GM12801 (cell line): Measurements from ENCODE around the gene COL23A1.

Source experiments
- TF ChIP-seq, protein P1 (sequence below): IDR thresholded peaks from one replicate; pipeline ENCODE4 v1.5.1; 2011; ENCODE audit warnings: control low read depth; ENCODE audit not compliant: insufficient read length; ENCODE audit errors: extremely low read depth

The COL23A1 gene

DNA sequence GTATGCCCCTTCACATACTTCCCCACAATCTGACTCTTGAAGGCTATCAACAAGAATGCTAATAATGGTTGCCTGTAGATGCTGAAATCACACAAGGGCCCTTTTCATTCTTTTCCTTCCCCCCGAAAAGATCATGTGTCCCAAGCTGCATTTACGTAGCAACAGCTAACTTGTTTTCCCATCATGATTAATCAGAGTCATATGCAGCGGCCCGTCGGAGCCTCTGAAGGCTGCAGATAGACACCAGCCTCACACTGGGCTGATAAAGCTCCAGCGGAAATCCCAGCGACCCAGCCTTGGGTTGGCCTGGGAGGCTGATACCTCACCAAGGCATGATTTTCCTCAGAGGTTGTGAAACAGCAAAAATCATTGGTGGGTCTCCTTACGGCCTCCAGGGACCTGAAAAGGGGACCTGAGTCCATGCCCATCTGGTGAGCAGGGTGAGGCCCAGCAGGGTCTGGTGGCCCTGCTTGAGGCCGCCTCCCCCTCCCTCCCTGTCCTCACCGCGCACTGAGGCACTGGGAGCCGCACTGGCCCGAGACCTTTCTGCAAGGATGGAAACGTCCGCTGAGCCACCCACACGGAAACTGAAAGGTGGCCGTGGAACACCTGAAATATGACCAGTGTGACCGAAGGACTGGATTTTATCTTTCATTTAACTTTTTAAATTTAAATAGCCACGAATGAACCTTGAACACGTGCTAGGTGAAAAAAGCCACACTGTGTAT, 243.4 kb downstream of the COL23A1 start:
- TF ChIP-seq, protein P1, sequence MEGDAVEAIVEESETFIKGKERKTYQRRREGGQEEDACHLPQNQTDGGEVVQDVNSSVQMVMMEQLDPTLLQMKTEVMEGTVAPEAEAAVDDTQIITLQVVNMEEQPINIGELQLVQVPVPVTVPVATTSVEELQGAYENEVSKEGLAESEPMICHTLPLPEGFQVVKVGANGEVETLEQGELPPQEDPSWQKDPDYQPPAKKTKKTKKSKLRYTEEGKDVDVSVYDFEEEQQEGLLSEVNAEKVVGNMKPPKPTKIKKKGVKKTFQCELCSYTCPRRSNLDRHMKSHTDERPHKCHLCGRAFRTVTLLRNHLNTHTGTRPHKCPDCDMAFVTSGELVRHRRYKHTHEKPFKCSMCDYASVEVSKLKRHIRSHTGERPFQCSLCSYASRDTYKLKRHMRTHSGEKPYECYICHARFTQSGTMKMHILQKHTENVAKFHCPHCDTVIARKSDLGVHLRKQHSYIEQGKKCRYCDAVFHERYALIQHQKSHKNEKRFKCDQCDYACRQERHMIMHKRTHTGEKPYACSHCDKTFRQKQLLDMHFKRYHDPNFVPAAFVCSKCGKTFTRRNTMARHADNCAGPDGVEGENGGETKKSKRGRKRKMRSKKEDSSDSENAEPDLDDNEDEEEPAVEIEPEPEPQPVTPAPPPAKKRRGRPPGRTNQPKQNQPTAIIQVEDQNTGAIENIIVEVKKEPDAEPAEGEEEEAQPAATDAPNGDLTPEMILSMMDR: no peak

- TF ChIP-seq, protein P1: no peak
These were observed 246.9 kb downstream of the COL23A1 start for GRCh38 chr5:178343306-178343705.

- TF ChIP-seq, protein P1: no peak
These were observed 248.4 kb downstream of the COL23A1 start for GRCh38 chr5:178341851-178342140.

DNA sequence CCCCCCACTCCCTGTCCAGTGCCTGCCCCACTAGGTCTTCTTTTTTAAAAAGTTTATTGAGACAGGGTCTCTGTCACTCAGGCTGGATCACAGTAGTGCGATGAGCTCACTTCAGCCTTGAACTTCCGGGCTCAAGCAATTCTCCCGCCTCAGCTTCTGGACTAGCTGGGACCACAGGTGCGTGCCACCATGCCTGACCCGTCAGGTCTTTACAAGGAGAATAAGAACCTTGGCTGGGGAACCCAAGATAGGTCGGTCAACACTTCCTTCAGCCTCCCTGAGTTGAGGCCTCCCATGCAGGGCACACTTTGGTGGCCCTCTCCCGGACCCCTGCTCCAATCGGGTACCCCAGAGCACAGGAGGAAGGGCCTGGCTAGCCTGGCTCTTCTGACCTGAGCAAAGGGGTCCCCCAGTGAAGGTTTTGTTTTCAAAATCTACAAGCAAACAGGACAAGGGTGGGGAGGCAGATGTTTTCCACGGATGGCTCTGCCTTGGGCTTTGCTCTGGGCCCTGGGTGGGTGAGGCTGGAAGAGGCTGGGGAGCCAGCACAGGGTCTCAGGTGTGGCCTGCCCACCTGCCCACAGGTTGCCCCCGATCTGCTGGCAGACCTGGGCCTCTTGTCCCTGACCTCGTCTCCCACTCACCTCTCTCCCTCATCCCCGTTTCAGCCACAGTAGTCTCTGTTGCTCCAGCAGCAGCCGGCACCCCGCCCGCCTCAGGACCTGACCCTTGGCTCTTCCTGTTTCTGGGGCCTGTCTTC, 248.9 kb downstream of the COL23A1 start:
- TF ChIP-seq, protein P1: no peak

DNA sequence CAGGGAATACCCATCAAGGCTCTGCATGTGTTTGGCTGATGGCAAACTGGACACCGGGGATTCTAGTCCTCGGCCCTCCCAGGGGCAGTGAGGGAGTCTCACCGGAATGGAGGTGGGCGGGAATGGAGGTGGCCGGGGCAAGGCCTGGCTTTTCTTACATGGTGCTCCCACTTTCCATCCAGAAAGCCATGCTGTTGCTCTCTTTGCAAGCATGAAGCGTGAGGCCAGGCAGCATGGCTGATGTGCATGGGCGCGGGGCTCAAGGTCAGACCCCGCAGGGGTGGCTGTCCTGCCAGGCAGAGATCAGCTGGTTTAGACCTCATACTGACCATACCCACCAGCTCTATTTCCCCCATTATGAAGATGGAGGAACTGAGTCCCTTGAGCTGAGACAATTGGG, 249.6 kb downstream of the COL23A1 start:
- TF ChIP-seq, protein P1: no peak

GRCh38 chr5:178340187-178340586, 250.0 kb downstream of the COL23A1 start:
- TF ChIP-seq, protein P1: no peak

GRCh38 chr5:178339272-178339671, 250.9 kb downstream of the COL23A1 start:
- TF ChIP-seq, protein P1: no peak
